ENCODE measurements around the gene GLIS1.

The GLIS1 gene

DNA sequence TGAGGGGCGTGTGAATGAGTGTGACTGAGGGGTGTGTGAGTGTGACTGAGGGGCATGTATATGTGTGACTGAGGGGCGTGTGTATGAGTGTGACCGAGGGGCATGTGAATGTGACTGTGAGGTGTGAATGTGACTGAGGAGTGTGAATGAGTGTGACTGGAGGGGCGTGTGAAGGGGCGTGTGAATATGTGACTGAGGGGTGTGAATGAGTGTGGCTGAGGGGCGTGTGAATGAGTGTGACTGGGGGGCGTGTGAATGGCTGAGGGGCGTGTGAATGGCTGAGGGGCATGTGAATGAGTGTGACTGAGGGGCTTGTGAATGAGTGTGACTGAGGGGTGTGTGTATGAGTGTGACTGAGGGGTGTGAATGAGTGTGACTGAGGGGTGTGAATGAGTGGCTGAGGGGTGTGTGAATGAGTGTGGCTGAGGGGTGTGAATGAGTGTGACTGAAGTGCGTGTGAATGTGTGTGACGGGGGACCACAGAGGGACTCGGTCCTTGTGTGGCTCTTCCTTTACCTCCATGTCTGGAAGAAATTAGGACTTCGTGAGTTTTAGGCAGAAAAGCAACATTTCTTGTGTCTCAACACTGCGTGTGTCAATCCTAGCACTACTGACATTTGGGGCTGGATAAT is 105.8 kb downstream of the GLIS1 start:
- Histone ChIP-seq H3K9me3 (ENCODE audit: control insufficient read depth in 5 of 5, low read length in 5 of 5) (no peaks in the 10 kb centered on the region), H3K36me3 (ENCODE audit: control insufficient read depth in 5 of 5, insufficient read depth in 5 of 5, low read length in 5 of 5) (no peaks in the 10 kb centered on the region), H3K27me3 (ENCODE audit: control insufficient read depth in 5 of 5, insufficient read depth in 4 of 5, low read length in 5 of 5) (peaks cover 0 to 2% (median 0%) of the 10 kb centered on the region in 5 donors), H3K27ac (ENCODE audit: low read depth, low read length) (no peak overlapping the region), H3K4me1 (ENCODE audit: control insufficient read depth in 5 of 5, insufficient read depth in 5 of 5, low read length in 5 of 5) (no peaks in the 10 kb centered on the region), H3K9ac (ENCODE audit: low read length in 5 of 5) (no peak overlapping the region), H3K4me3 (ENCODE audit: low read depth in 1 of 5, low read length in 5 of 5) (no peak overlapping the region)

DNA sequence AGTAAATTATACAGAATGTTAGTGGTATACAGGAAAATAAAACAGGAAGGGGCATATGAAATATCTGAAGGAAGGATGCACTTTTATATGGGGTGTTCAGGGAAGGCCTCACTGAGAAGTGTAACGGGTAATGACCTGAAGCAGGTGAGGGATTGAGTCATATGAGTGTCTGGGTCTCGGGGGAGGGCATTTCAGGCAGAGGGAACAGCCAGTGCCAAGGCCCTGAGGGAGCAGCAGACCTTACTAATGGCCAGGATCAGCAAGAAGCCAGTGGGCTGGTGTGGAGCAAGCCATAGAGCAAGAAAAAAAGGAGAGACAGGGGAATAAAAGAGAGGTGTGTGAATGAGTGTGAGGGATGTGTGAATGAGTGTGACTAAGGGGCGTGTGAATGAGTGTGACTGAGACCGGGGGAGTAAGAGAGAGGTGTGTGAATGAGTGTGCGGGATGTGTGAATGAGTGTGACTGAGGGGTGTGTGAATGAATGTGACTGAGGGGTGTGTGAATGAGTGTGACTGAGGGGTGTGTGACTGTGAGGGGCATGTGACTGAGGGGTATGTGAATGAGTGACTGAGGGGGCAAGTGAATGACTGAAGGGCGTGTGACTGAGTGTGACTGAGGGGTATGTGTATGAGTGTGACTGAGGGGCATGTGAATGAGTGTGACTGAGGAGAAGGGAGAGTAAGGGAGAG is 107.2 kb downstream of the GLIS1 start:
- Histone ChIP-seq H3K27ac (ENCODE audit: low read depth, low read length) (no peak overlapping the region), H3K27me3 (ENCODE audit: control insufficient read depth in 5 of 5, insufficient read depth in 4 of 5, low read length in 5 of 5) (peaks cover 0 to 2% (median 0%) of the 10 kb centered on the region in 5 donors), H3K36me3 (ENCODE audit: control insufficient read depth in 5 of 5, insufficient read depth in 5 of 5, low read length in 5 of 5) (no peaks in the 10 kb centered on the region)

DNA sequence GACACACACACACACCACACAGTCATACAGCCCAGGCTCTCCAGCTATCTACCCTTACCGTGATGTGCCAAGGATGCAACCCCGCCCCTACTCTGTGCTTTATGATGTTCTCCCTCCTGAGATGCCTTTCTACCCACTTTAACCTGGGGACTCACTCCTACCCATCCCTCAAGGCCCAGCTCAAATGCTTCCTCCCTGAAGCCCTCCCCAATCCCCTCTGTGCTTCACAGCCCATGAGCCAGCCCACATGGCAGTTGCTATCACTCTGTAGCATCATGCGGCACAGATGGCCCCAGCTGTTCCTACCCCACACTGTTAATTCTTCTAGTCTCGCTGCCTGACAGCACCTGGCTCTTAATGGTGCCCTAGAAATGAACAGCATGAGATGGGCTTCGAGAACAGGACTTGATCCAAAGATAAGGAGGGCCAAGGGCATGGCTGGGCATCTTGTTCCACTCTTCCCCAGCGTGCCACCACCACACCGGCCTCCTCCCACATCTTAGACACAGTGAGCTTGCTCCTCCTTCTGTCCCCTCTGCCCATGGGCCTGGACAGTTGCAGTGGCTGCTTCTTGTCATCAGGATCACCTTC is 109.8 kb downstream of the GLIS1 start:
- Histone ChIP-seq H3K9me3 (ENCODE audit: control insufficient read depth in 5 of 5, low read length in 5 of 5) (no peaks in the 10 kb centered on the region), H3K27ac (ENCODE audit: low read depth, low read length) (no peak overlapping the region), H3K27me3 (ENCODE audit: control insufficient read depth in 5 of 5, insufficient read depth in 4 of 5, low read length in 5 of 5) (peaks cover 0 to 2% (median 0%) of the 10 kb centered on the region in 5 donors), H3K36me3 (ENCODE audit: control insufficient read depth in 5 of 5, insufficient read depth in 5 of 5, low read length in 5 of 5) (no peaks in the 10 kb centered on the region), H3K4me1 (ENCODE audit: control insufficient read depth in 5 of 5, insufficient read depth in 5 of 5, low read length in 5 of 5) (peaks cover 0 to 8% (median 0%) of the 10 kb centered on the region in 5 donors), H3K9ac (ENCODE audit: low read length in 5 of 5) (no peak overlapping the region), H3K4me3 (ENCODE audit: low read depth in 1 of 5, low read length in 5 of 5) (no peak overlapping the region)

More for the DNA sequence above, 107.2 kb downstream of the GLIS1 start:
- Histone ChIP-seq H3K9me3 (ENCODE audit: control insufficient read depth in 5 of 5, low read length in 5 of 5) (no peaks in the 10 kb centered on the region), H3K4me1 (ENCODE audit: control insufficient read depth in 5 of 5, insufficient read depth in 5 of 5, low read length in 5 of 5) (no peaks in the 10 kb centered on the region), H3K9ac (ENCODE audit: low read length in 5 of 5) (no peak overlapping the region), H3K4me3 (ENCODE audit: low read depth in 1 of 5, low read length in 5 of 5) (no peak overlapping the region)

GRCh38 chr1:53628286-53628955 is 110.5 kb downstream of the GLIS1 start:
- Histone ChIP-seq H3K27me3 (ENCODE audit: control insufficient read depth in 5 of 5, insufficient read depth in 4 of 5, low read length in 5 of 5) (peaks cover 0 to 2% (median 0%) of the 10 kb centered on the region in 5 donors), H3K27ac (ENCODE audit: low read depth, low read length) (no peak overlapping the region), H3K36me3 (ENCODE audit: control insufficient read depth in 5 of 5, insufficient read depth in 5 of 5, low read length in 5 of 5) (no peaks in the 10 kb centered on the region), H3K4me1 (ENCODE audit: control insufficient read depth in 5 of 5, insufficient read depth in 5 of 5, low read length in 5 of 5) (peaks cover 0 to 8% (median 0%) of the 10 kb centered on the region in 5 donors), H3K4me3 (ENCODE audit: low read depth in 1 of 5, low read length in 5 of 5) (no peak overlapping the region), H3K9ac (ENCODE audit: low read length in 5 of 5) (no peak overlapping the region), H3K9me3 (ENCODE audit: control insufficient read depth in 5 of 5, low read length in 5 of 5) (no peaks in the 10 kb centered on the region)

- H3K27ac ChIP-seq (ENCODE audit: low read depth, low read length), result no peak overlapping the region
- no peaks in the 10 kb centered on the region for H3K36me3 ChIP-seq (ENCODE audit: control insufficient read depth in 5 of 5, insufficient read depth in 5 of 5, low read length in 5 of 5)
- no peak overlapping the region for H3K4me3 ChIP-seq (ENCODE audit: low read depth in 1 of 5, low read length in 5 of 5)
- no peak overlapping the region for H3K9ac ChIP-seq (ENCODE audit: low read length in 5 of 5)
- peaks cover 0 to 8% (median 0%) of the 10 kb centered on the region in 5 donors for H3K4me1 ChIP-seq (ENCODE audit: control insufficient read depth in 5 of 5, insufficient read depth in 5 of 5, low read length in 5 of 5)
- no peaks in the 10 kb centered on the region for H3K9me3 ChIP-seq (ENCODE audit: control insufficient read depth in 5 of 5, low read length in 5 of 5)
- H3K27me3 ChIP-seq (ENCODE audit: control insufficient read depth in 5 of 5, insufficient read depth in 4 of 5, low read length in 5 of 5), result no peaks in the 10 kb centered on the region
These were observed 111.3 kb downstream of the GLIS1 start for GRCh38 chr1:53627666-53628065.

GRCh38 chr1:53627031-53627430 is 111.9 kb downstream of the GLIS1 start:
- H3K27ac ChIP-seq (ENCODE audit: low read depth, low read length), result no peak overlapping the region
- H3K9ac ChIP-seq (ENCODE audit: low read length in 5 of 5), result no peak overlapping the region
- no peaks in the 10 kb centered on the region for H3K36me3 ChIP-seq (ENCODE audit: control insufficient read depth in 5 of 5, insufficient read depth in 5 of 5, low read length in 5 of 5)
- H3K9me3 ChIP-seq (ENCODE audit: control insufficient read depth in 5 of 5, low read length in 5 of 5), result no peaks in the 10 kb centered on the region
- H3K27me3 ChIP-seq (ENCODE audit: control insufficient read depth in 5 of 5, insufficient read depth in 4 of 5, low read length in 5 of 5), result no peaks in the 10 kb centered on the region
- no peak overlapping the region for H3K4me3 ChIP-seq (ENCODE audit: low read depth in 1 of 5, low read length in 5 of 5)
- H3K4me1 ChIP-seq (ENCODE audit: control insufficient read depth in 5 of 5, insufficient read depth in 5 of 5, low read length in 5 of 5), result peaks cover 0 to 8% (median 0%) of the 10 kb centered on the region in 5 donors

GRCh38 chr1:53626616-53627015 is 112.3 kb downstream of the GLIS1 start:
- no peaks in the 10 kb centered on the region for H3K36me3 ChIP-seq (ENCODE audit: control insufficient read depth in 5 of 5, insufficient read depth in 5 of 5, low read length in 5 of 5)

DNA sequence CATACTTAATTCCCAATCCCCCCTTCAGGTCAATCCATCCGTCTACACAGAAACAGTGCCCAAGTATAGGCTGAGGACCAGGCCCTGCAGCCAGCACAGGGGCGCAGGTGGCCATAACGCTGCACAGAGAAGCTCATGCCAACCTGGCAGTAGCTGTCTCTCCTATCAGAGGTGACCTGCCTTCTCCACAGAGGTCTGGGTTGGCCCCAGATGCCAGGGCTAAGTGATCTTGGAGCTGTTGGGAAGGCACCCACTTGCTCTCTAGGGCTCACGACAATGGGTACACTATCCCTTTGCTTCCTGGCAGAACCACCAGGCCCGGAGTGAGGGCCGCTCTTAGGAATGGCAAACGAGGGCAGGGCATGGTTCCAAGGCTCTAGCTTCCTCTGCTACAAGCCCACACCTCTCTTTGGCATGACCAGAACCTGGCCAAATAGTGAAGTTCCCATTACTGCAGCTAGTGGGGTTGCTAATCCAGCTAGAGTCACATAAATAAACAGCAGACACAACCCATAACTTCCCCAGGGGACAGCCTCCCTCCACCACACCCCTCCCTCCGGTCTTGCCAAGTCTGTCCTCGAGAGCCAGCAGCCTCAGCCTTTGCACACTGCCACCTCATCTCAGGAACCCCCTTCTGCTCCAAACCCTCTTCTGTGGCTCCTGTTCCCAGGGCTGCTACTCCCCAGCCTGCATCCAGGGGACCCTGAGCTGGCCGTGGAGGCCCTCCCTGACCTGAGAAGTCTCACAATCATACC is 113.0 kb downstream of the GLIS1 start:
- Histone ChIP-seq H3K9me3 (ENCODE audit: control insufficient read depth in 5 of 5, low read length in 5 of 5) (no peaks in the 10 kb centered on the region), H3K4me1 (ENCODE audit: control insufficient read depth in 5 of 5, insufficient read depth in 5 of 5, low read length in 5 of 5) (peaks cover 0 to 8% (median 0%) of the 10 kb centered on the region in 5 donors), H3K36me3 (ENCODE audit: control insufficient read depth in 5 of 5, insufficient read depth in 5 of 5, low read length in 5 of 5) (no peaks in the 10 kb centered on the region), H3K4me3 (ENCODE audit: low read depth in 1 of 5, low read length in 5 of 5) (no peak overlapping the region), H3K27me3 (ENCODE audit: control insufficient read depth in 5 of 5, insufficient read depth in 4 of 5, low read length in 5 of 5) (no peaks in the 10 kb centered on the region), H3K27ac (ENCODE audit: low read depth, low read length) (no peak overlapping the region), H3K9ac (ENCODE audit: low read length in 5 of 5) (no peak overlapping the region)

More at GRCh38 chr1:53626616-53627015, 112.3 kb downstream of the GLIS1 start:
- Histone ChIP-seq H3K27me3 (ENCODE audit: control insufficient read depth in 5 of 5, insufficient read depth in 4 of 5, low read length in 5 of 5) (no peaks in the 10 kb centered on the region), H3K27ac (ENCODE audit: low read depth, low read length) (no peak overlapping the region), H3K4me1 (ENCODE audit: control insufficient read depth in 5 of 5, insufficient read depth in 5 of 5, low read length in 5 of 5) (peaks cover 0 to 8% (median 0%) of the 10 kb centered on the region in 5 donors), H3K9me3 (ENCODE audit: control insufficient read depth in 5 of 5, low read length in 5 of 5) (no peaks in the 10 kb centered on the region), H3K4me3 (ENCODE audit: low read depth in 1 of 5, low read length in 5 of 5) (no peak overlapping the region), H3K9ac (ENCODE audit: low read length in 5 of 5) (no peak overlapping the region)

DNA sequence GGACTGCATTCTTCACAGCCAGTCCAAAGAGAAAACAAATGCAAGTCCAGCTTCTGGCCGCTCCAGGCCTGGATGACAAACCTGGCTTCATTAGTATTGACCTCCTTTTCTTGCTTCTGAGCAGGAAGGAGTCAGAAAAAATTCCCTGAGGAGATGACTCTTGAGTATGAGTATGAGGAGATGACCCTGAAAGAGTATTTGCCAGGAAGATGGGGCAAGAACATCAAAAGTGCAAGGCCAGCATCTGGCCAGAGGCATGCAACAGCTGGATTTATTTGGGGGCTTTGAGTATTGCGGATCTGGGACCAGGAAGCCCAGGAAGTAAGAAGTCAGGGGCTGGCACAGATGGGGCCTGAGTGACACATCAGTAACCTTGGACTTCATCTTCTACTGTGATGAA is 113.9 kb downstream of the GLIS1 start:
- Histone ChIP-seq H3K27me3 (ENCODE audit: control insufficient read depth in 5 of 5, insufficient read depth in 4 of 5, low read length in 5 of 5) (no peaks in the 10 kb centered on the region), H3K4me1 (ENCODE audit: control insufficient read depth in 5 of 5, insufficient read depth in 5 of 5, low read length in 5 of 5) (peaks cover 0 to 8% (median 0%) of the 10 kb centered on the region in 5 donors), H3K9ac (ENCODE audit: low read length in 5 of 5) (no peak overlapping the region), H3K9me3 (ENCODE audit: control insufficient read depth in 5 of 5, low read length in 5 of 5) (no peaks in the 10 kb centered on the region), H3K36me3 (ENCODE audit: control insufficient read depth in 5 of 5, insufficient read depth in 5 of 5, low read length in 5 of 5) (no peaks in the 10 kb centered on the region), H3K27ac (ENCODE audit: low read depth, low read length) (no peak overlapping the region), H3K4me3 (ENCODE audit: low read depth in 1 of 5, low read length in 5 of 5) (no peak overlapping the region)

Measured in subcutaneous abdominal adipose tissue (tissue), 5 donors.